ENCODE data around the gene CNTN6. TPM values are rescaled to one million over a fixed set of nuclear protein-coding genes. Genes with fewer than 3 reads are reported as not detected.

The CNTN6 gene
- total and polyA plus RNA-seq, 4 donors = 9.6 to 37.1 (median 17.5) TPM

GRCh38 chr3:1292571-1293071 lies 199.8 kb downstream of the CNTN6 start:
- no peaks in the 10 kb centered on the region for H3K27me3 ChIP-seq (ENCODE audit: control insufficient read depth, insufficient read depth, low read length)
- H3K4me1 ChIP-seq (ENCODE audit: control insufficient read depth, insufficient read depth, low read length) = no peaks in the 10 kb centered on the region
- H3K27ac ChIP-seq (ENCODE audit: low read depth, low read length) = no peak overlapping the region
- no peak overlapping the region for H3K4me3 ChIP-seq (ENCODE audit: low read depth, low read length)
- H3K36me3 ChIP-seq (ENCODE audit: control insufficient read depth, insufficient read depth, low read length) = no peaks in the 10 kb centered on the region
- peak in 1 of 6 donors; percentile 49 for DNase-seq (ENCODE audit: low read depth in 4 of 6, low spot score in 6 of 6)
- no peaks in the 10 kb centered on the region for H3K9me3 ChIP-seq (ENCODE audit: control insufficient read depth, insufficient read depth, low read length)
- WGBS (ENCODE audit: insufficient coverage) = no CpG with 5 or more reads among the region's 3 CpGs

DNA sequence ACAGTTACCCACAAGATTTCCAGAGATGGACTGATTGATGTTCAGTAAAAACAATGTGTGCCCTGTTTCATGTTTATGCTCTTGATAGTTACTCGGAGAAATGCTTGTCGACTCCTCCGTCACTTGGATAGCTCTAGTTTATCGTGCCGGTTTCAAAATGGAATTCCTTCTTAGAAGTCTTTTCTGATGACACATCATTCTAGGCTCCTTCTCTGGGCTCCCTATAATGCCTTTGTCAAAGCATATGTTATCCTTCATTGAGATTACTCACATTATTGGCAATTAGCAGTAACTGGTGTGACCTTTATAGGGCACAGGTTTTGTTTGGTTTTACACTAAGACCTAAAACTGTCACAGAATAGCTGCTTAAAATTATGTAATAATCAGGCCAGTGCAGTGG lies 201.8 kb downstream of the CNTN6 start:
- Histone ChIP-seq H3K27me3 (ENCODE audit: control insufficient read depth, insufficient read depth, low read length) (no peaks in the 10 kb centered on the region), H3K4me1 (ENCODE audit: control insufficient read depth, insufficient read depth, low read length) (no peaks in the 10 kb centered on the region), H3K4me3 (ENCODE audit: low read depth, low read length) (no peak overlapping the region), H3K9me3 (ENCODE audit: control insufficient read depth, insufficient read depth, low read length) (no peaks in the 10 kb centered on the region), H3K27ac (ENCODE audit: low read depth, low read length) (no peak overlapping the region), H3K36me3 (ENCODE audit: control insufficient read depth, insufficient read depth, low read length) (no peaks in the 10 kb centered on the region)
- WGBS (ENCODE audit: insufficient coverage) = 100% methylated on average over 5 of the region's 5 CpGs
- DNase-seq (ENCODE audit: low read depth in 4 of 6, low spot score in 6 of 6) = no peak

- no peaks in the 10 kb centered on the region for H3K9me3 ChIP-seq (ENCODE audit: control insufficient read depth, insufficient read depth, low read length)
- no peak for DNase-seq (ENCODE audit: low read depth in 4 of 6, low spot score in 6 of 6)
- no peak overlapping the region for H3K4me3 ChIP-seq (ENCODE audit: low read depth, low read length)
- no peaks in the 10 kb centered on the region for H3K27me3 ChIP-seq (ENCODE audit: control insufficient read depth, insufficient read depth, low read length)
- no peaks in the 10 kb centered on the region for H3K4me1 ChIP-seq (ENCODE audit: control insufficient read depth, insufficient read depth, low read length)
- no peak overlapping the region for H3K27ac ChIP-seq (ENCODE audit: low read depth, low read length)
- H3K36me3 ChIP-seq (ENCODE audit: control insufficient read depth, insufficient read depth, low read length) = no peaks in the 10 kb centered on the region
- 100% methylated on average over 2 of the region's 6 CpGs for WGBS (ENCODE audit: insufficient coverage)
Observed at GRCh38 chr3:1318296-1319005, 225.6 kb downstream of the CNTN6 start.

DNA sequence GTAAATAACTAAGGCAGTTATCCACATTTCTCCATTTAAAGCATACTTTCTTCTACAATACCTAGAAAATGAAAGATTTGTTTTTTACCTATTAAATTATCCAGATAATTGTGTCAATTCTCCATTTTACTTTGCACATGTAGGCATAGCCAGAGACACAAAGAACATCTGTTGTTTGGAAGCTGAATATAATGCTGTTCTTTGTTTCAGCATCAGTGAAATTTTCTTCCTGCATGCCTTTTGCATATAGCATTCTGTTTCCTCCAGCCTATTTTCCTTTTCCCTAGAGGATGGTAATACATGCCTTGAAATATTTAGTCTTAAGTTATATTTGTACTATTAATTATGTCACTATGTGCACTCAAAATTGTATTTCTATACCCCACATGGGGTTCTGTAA lies 233.7 kb downstream of the CNTN6 start:
- Histone ChIP-seq H3K9me3 (ENCODE audit: control insufficient read depth, insufficient read depth, low read length) (no peaks in the 10 kb centered on the region), H3K27ac (ENCODE audit: low read depth, low read length) (no peak overlapping the region), H3K36me3 (ENCODE audit: control insufficient read depth, insufficient read depth, low read length) (no peaks in the 10 kb centered on the region), H3K4me1 (ENCODE audit: control insufficient read depth, insufficient read depth, low read length) (no peaks in the 10 kb centered on the region), H3K4me3 (ENCODE audit: low read depth, low read length) (no peak overlapping the region), H3K27me3 (ENCODE audit: control insufficient read depth, insufficient read depth, low read length) (no peaks in the 10 kb centered on the region)
- peak in 1 of 6 donors; percentile 6 for DNase-seq (ENCODE audit: low read depth in 4 of 6, low spot score in 6 of 6)

GRCh38 chr3:1330107-1330506 lies 237.3 kb downstream of the CNTN6 start:
- no peaks in the 10 kb centered on the region for H3K4me1 ChIP-seq (ENCODE audit: control insufficient read depth, insufficient read depth, low read length)
- no peak overlapping the region for H3K27ac ChIP-seq (ENCODE audit: low read depth, low read length)
- H3K36me3 ChIP-seq (ENCODE audit: control insufficient read depth, insufficient read depth, low read length) = no peaks in the 10 kb centered on the region
- H3K9me3 ChIP-seq (ENCODE audit: control insufficient read depth, insufficient read depth, low read length) = no peaks in the 10 kb centered on the region
- H3K27me3 ChIP-seq (ENCODE audit: control insufficient read depth, insufficient read depth, low read length) = no peaks in the 10 kb centered on the region
- H3K4me3 ChIP-seq (ENCODE audit: low read depth, low read length) = no peak overlapping the region
- peak in 1 of 6 donors; percentile 26 for DNase-seq (ENCODE audit: low read depth in 4 of 6, low spot score in 6 of 6)
- WGBS (ENCODE audit: insufficient coverage) = no CpG with 5 or more reads among the region's 2 CpGs

- Histone ChIP-seq H3K36me3 (ENCODE audit: control insufficient read depth, insufficient read depth, low read length) (no peaks in the 10 kb centered on the region), H3K27ac (ENCODE audit: low read depth, low read length) (no peak overlapping the region), H3K27me3 (ENCODE audit: control insufficient read depth, insufficient read depth, low read length) (no peaks in the 10 kb centered on the region), H3K9me3 (ENCODE audit: control insufficient read depth, insufficient read depth, low read length) (no peaks in the 10 kb centered on the region), H3K4me3 (ENCODE audit: low read depth, low read length) (no peak overlapping the region), H3K4me1 (ENCODE audit: control insufficient read depth, insufficient read depth, low read length) (no peaks in the 10 kb centered on the region)
- WGBS (ENCODE audit: insufficient coverage) = 81% methylated on average over 5 of the region's 6 CpGs
- no peak for DNase-seq (ENCODE audit: low read depth in 4 of 6, low spot score in 6 of 6)
Observed at GRCh38 chr3:1346386-1346785, 253.6 kb downstream of the CNTN6 start.

GRCh38 chr3:1348547-1348946 lies 255.7 kb downstream of the CNTN6 start:
- DNase-seq (ENCODE audit: low read depth in 4 of 6, low spot score in 6 of 6) = peak in 1 of 6 donors; percentile 37
- no CpG with 5 or more reads among the region's 3 CpGs for WGBS (ENCODE audit: insufficient coverage)
- no peaks in the 10 kb centered on the region for H3K4me1 ChIP-seq (ENCODE audit: control insufficient read depth, insufficient read depth, low read length)
- no peaks in the 10 kb centered on the region for H3K36me3 ChIP-seq (ENCODE audit: control insufficient read depth, insufficient read depth, low read length)
- H3K27ac ChIP-seq (ENCODE audit: low read depth, low read length) = no peak overlapping the region
- H3K4me3 ChIP-seq (ENCODE audit: low read depth, low read length) = no peak overlapping the region
- no peaks in the 10 kb centered on the region for H3K9me3 ChIP-seq (ENCODE audit: control insufficient read depth, insufficient read depth, low read length)
- no peaks in the 10 kb centered on the region for H3K27me3 ChIP-seq (ENCODE audit: control insufficient read depth, insufficient read depth, low read length)

DNA sequence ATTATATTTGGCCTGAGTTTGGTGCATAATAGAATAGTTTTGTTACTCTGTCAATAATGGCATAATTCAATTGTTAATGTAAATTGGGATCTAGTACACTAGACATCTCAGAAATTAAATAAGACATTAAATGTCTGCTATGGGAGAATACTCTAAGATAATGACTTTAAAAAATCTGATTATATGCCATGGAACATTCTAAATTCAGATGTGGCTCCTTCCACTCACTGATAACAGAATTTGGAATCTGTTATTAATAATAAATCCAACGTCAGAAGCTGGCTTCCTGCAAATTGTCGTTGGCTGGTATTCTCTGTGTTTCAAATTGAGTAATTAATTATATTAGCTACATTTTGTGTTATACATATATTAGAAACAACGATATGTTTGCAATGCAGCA lies 258.1 kb downstream of the CNTN6 start:
- no peaks in the 10 kb centered on the region for H3K4me1 ChIP-seq (ENCODE audit: control insufficient read depth, insufficient read depth, low read length)
- no peak overlapping the region for H3K4me3 ChIP-seq (ENCODE audit: low read depth, low read length)
- H3K27ac ChIP-seq (ENCODE audit: low read depth, low read length) = no peak overlapping the region
- H3K27me3 ChIP-seq (ENCODE audit: control insufficient read depth, insufficient read depth, low read length) = no peaks in the 10 kb centered on the region
- no CpG with 5 or more reads among the region's 3 CpGs for WGBS (ENCODE audit: insufficient coverage)
- no peaks in the 10 kb centered on the region for H3K36me3 ChIP-seq (ENCODE audit: control insufficient read depth, insufficient read depth, low read length)
- DNase-seq (ENCODE audit: low read depth in 4 of 6, low spot score in 6 of 6) = no peak
- no peaks in the 10 kb centered on the region for H3K9me3 ChIP-seq (ENCODE audit: control insufficient read depth, insufficient read depth, low read length)

- no peak overlapping the region for H3K27ac ChIP-seq (ENCODE audit: low read depth, low read length)
- no peaks in the 10 kb centered on the region for H3K27me3 ChIP-seq (ENCODE audit: control insufficient read depth, insufficient read depth, low read length)
- no peak for DNase-seq (ENCODE audit: low read depth in 4 of 6, low spot score in 6 of 6)
- H3K4me3 ChIP-seq (ENCODE audit: low read depth, low read length) = no peak overlapping the region
- no peaks in the 10 kb centered on the region for H3K9me3 ChIP-seq (ENCODE audit: control insufficient read depth, insufficient read depth, low read length)
- no peaks in the 10 kb centered on the region for H3K36me3 ChIP-seq (ENCODE audit: control insufficient read depth, insufficient read depth, low read length)
- H3K4me1 ChIP-seq (ENCODE audit: control insufficient read depth, insufficient read depth, low read length) = no peaks in the 10 kb centered on the region
- no CpG with 5 or more reads among the region's 3 CpGs for WGBS (ENCODE audit: insufficient coverage)
Observed at GRCh38 chr3:1355691-1356090, 262.9 kb downstream of the CNTN6 start.

DNA sequence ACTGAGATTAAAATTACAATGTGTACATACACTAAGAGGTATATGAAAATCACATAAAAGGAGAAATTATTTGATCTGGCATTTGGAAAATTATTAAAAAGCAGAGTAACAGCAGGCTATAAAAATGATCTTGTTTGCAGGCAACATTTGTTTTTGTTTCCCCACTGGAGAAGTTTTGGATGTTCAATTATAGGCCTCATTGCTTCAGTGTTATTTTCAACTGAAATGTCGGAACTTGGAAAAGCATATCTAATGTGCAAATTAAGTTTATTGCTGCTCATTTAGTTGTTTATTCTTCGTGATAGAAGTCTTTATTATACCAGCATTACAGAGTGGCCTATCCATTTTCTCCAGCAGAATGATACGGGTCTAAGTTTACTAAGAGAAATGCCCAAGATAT lies 263.3 kb downstream of the CNTN6 start:
- no peaks in the 10 kb centered on the region for H3K9me3 ChIP-seq (ENCODE audit: control insufficient read depth, insufficient read depth, low read length)
- no peaks in the 10 kb centered on the region for H3K27me3 ChIP-seq (ENCODE audit: control insufficient read depth, insufficient read depth, low read length)
- no peak overlapping the region for H3K27ac ChIP-seq (ENCODE audit: low read depth, low read length)
- H3K4me3 ChIP-seq (ENCODE audit: low read depth, low read length) = no peak overlapping the region
- no peaks in the 10 kb centered on the region for H3K4me1 ChIP-seq (ENCODE audit: control insufficient read depth, insufficient read depth, low read length)
- no peaks in the 10 kb centered on the region for H3K36me3 ChIP-seq (ENCODE audit: control insufficient read depth, insufficient read depth, low read length)
- no CpG with 5 or more reads among the region's 3 CpGs for WGBS (ENCODE audit: insufficient coverage)
- peak in 3 of 6 donors; percentile 14 to 90 (median 23) for DNase-seq (ENCODE audit: low read depth in 4 of 6, low spot score in 6 of 6)
